Hematopoietic multipotent progenitor cell treated with erythropoietin and hydrocortisone succinate and interleukin-3 and kit ligand, for 17 days (in vitro differentiated cells): ENCODE data around the gene GM2A.
A peak's percentile ranks its signal among the peaks of the same experiment; 100 is the strongest.
"Not testable (repeated sequence)": the region's sequence is repeated elsewhere in the genome, so short reads cannot be mapped to it uniquely, and the experiment has no call there.

Experiments used
- DNase-seq: peaks from one replicate; pipeline ENCODE4 v3.0.0-alpha.2; 2015; ENCODE audit warnings: low spot score

GM2A gene

GRCh38 chr5:151293624-151294023 lies 40.6 kb downstream of the GM2A start:
- no peak for DNase-seq

GRCh38 chr5:151295138-151295537 lies 42.2 kb downstream of the GM2A start:
- no peak for DNase-seq

GRCh38 chr5:151295791-151296477 lies 42.9 kb downstream of the GM2A start:
- no peak for DNase-seq

DNA sequence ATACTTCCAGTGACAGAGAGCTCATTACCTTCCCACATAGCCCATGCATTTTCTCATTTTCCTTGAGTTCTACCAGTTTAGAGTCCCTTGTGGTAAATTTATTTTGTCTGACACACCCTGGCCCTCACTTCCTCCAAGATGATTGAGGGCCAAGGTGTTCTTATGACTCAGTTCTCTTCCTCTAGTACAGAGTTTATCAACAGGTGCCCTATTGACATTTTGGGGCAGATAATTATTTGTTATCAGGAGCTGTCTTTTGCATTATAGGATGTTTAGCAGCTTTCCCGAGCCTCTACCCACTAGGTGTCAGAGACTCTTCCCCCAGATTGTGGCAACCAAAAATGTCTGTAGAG lies 43.5 kb downstream of the GM2A start:
- DNase-seq = no peak

DNA sequence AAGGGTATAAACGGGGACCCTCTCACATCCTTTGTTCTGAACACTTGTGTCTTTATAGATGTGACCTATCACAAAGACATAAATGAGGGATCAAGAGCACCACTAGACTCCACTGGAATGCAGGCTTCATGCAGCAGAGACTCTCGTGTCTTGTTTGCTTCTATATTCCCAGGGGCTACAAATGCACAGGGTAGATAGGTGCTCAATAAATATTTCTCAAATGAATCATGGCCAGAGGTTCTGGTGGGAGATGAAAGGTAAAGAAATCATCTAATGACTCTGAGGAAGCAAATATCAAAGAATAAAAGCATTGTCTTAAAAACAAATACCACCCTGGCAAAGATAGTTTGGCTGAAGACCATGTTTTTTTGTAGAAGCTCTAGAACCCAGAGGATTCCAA lies 44.0 kb downstream of the GM2A start:
- no peak for DNase-seq

DNA sequence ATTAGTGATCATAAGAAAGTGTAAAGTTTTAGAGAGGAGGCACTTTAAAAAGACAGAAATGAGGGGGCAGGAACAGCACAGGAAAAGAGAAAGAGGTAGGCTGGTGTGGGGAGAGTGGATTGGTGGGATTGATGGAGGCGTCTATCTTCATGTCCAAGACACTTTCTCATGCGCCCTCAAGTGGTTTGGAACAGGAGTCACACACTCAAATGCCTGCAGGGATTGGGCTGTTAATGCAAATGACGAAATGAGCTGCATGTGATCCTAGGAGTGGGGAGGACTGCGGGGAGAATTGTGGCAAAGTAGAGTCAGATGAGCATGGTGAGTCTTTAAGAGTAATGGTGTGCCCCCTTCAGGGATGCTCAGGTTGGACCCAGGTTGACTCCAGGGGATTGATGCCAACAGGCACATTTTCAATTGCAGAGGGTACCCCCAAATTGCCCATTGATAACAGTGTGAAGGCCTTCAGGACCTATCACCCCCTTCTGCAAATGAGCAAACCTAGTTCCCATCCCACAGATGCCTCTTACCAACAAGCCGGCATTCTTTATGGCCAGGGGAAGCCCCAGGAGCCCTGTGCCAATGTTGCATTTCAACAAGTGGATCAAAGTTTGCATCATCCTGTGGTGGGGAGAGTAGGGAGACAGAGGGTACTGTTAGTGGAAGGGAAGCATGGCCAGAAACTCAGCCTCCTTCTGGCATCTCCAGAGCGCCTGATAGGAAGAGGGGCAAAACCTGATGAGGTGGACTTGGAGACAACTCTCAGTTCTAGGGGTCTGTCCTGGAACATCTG lies 45.3 kb downstream of the GM2A start:
- no peak for DNase-seq

DNA sequence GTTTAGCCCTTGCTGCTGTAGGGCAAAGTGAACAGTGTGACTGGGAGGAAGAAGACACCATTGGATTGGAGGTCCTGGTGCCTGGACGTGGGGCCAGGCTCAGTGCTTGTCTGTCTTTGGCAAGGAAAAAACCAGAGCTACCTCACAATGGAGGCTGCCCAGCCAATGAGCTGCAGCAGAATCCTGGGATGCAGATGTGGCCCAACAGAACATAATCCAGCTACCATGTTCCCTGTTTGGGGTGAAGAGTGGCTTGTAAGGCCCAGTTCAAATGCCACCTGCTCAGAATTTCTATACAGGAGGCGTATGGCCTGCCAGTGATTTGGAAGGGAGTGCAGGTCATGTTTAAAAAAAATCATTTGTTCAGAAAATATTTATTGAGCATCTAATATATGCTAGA lies 50.7 kb downstream of the GM2A start, which contains the start of gene SLC36A3:
SLC36A3 (minus strand) TSS at position 101 of the 400 bp plus-strand sequence. CDS start 412 bp downstream, outside the sequence.
- no peak for DNase-seq

DNA sequence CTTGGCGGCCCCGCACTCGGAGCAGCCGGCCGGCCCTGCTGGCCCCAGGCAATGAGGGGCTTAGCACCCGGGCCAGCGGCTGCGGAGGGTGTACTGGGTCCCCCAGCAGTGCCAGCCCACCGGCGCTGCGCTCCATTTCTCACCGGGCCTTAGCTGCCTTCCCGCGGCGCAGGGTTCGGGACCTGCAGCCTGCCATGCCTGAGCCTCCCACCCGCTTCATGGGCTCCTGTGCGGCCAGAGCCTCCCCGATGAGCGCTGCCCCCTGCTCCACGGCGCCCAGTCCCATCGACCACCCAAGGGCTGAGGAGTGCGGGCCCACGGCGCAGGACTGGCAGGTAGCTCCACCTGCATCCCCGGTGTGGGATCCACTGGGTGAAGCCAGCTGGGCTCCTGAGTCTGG lies 56.3 kb downstream of the GM2A start:
- DNase-seq = not testable (repeated sequence)

- DNase-seq = not testable (repeated sequence)
Measured at GRCh38 chr5:151309821-151310220, 56.8 kb downstream of the GM2A start.

DNA sequence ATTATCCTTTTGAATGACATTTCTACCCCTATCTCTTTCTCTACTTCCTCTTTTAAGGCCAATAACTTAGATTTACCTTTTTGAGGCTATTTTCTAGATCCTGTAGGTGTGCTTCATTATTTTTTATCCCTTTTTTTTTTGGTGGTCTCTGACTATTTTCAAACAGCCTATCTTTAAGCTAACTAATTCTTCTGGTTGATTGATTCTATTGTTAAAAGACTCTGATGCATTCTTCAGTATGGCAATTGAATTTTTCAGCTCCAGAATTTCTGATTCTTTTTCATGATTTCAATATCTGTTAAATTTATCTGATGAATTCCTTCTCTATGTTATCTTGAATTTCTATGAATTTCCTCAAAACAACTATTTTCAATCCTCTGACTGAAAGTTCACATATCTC lies 57.9 kb downstream of the GM2A start:
- no peak for DNase-seq

DNA sequence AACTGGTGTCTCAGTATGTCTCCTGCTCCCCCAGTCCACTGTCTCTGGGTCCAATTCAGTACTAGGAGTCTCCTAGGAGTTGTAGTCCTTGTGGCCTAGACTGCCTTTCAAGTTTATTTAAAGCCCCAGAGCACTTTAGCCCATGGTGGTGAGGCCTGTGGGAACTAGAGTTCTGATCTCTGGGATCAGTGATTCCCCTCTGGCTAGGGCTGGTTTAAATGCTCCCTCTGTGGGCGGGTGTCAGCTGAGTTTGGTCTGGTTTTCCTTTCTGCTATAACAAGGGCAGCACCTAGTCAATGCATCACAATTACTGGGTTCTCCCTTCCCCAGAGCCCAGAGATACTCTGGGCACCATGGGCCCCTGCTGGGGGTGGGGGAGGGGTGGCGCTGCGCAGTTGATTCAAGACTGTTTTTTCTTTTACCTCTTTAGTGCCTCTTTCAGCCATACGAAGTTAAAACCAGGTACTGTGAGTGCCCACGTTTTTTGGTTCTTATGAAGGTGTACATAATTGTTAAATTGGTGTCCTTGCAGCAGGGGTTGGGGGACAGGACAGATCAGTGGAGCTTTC lies 59.9 kb downstream of the GM2A start:
- no peak for DNase-seq

DNA sequence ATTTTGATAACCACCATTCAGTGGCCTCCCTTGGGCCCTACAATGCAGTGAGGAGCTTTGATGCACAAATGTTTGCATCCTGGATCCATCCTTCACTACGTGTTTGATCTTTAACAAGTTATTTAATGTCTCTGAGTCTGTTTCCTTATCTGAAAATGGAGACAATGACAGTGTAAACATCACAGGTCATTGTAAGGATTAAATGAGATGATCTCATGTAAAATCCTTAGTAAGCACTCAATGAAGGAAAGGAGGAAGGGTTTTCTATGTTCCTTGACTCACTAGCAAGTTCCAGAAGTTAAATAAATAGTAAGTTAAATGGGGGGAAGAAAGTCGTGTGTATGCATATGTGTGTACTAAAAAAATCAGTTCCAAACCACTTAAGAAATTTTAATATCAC lies 60.4 kb downstream of the GM2A start:
- DNase-seq = no peak

GRCh38 chr5:151315998-151316597 lies 63.1 kb downstream of the GM2A start:
- peak; percentile 49 for DNase-seq

GRCh38 chr5:151317871-151318270 lies 64.9 kb downstream of the GM2A start:
- DNase-seq = no peak

DNA sequence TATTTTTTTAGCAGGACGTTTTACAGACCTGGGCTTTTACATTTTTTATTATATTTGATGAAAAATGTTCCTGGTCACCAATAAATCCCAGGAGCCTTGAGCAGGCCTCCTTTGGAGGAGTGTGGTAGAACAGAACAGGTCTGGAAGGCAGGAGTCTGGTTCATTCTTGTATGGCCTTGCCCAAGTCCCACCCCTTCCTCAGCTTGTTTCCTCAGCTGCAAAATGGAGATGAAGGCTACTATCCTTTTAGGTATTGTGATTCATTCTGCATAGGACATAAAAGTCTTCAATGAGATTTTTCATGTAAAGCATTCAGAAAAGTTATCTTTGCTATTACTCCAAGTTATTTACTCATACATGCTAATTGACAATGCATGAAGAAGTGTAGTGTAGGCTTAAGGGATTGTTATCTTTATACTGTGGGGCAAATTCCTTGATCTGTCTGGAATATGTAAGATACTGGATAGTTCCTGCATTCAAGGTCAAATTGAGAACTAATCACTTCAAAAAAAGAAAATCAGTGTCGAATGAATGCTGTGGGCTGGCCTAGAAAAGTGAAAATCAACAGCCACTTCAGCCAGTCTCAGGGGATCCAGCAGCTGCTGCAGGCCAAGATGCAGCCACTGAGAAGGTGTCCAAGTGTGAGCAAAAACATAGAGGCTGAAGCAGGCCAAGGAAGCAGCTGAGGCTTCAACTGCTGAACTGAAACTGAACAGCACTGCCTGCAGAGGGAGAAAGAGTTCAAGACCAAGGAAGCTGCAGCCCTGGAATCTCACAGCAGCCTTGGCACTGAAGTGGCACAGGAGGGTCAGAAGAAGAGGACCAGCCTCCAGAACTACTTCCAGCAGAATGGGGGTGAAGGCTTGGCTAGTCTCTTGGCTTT lies 66.1 kb downstream of the GM2A start:
- no peak for DNase-seq
